ENCODE data around the gene LCN6.
A peak's percentile ranks its signal among the peaks of the same experiment; 100 is the strongest.
"Not testable (repeated sequence)": the region's sequence is repeated elsewhere in the genome, so short reads cannot be mapped to it uniquely, and the experiment has no call there.

The LCN6 gene

GRCh38 chr9:136787690-136788400 is 39.5 kb upstream of the LCN6 start:
- TF ChIP-seq, protein P1, sequence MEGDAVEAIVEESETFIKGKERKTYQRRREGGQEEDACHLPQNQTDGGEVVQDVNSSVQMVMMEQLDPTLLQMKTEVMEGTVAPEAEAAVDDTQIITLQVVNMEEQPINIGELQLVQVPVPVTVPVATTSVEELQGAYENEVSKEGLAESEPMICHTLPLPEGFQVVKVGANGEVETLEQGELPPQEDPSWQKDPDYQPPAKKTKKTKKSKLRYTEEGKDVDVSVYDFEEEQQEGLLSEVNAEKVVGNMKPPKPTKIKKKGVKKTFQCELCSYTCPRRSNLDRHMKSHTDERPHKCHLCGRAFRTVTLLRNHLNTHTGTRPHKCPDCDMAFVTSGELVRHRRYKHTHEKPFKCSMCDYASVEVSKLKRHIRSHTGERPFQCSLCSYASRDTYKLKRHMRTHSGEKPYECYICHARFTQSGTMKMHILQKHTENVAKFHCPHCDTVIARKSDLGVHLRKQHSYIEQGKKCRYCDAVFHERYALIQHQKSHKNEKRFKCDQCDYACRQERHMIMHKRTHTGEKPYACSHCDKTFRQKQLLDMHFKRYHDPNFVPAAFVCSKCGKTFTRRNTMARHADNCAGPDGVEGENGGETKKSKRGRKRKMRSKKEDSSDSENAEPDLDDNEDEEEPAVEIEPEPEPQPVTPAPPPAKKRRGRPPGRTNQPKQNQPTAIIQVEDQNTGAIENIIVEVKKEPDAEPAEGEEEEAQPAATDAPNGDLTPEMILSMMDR (IDR thresholded peaks at IDR 0.05; ENCODE audit: control extremely low read depth, extremely low read depth, low read depth, missing control alignments) = peak; percentile 86
- DNase-seq (ENCODE audit: extremely low spot score) = peak; percentile 69
- CTCF ChIA-PET = interaction anchor here (0.9 to 4.9 kb wide), 13 partner anchors 10 to 280 kb away, joined by 3 to 41 read pairs (median 5); partner anchors contain the start of genes AJM1, CLIC3, LCN8 and RABL6
- POLR2A ChIA-PET = no interaction called here

DNA sequence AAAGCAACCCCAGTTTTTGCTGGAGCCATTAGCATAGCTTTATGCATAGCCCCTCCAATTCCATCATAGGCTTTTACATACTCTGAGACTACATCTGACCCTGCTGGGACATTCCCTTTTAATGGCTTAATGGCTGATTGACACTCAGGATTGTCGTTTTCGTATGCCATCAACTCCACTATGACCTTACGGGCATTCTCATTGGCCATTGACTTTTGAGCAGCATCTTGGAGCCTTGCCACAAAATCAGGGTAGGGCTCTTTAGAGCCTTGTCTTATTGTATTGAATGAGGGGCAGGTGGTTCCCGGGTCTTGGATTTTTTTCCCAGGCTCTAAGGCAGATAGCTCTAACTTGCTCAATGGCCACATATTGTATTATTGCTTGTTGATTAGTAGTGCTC is 38.7 kb upstream of the LCN6 start:
- DNase-seq (ENCODE audit: extremely low spot score); POLR2A ChIA-PET: not testable (repeated sequence)
- CTCF ChIA-PET = interaction anchor here (0.9 to 4.9 kb wide), 13 partner anchors 9 to 281 kb away, joined by 3 to 41 read pairs (median 4); partner anchors contain the start of genes ABCA2, CLIC3 and RABL6

- POLR2A ChIA-PET = no interaction called here
- DNase-seq (ENCODE audit: extremely low spot score) = no peak
These were observed 38.1 kb upstream of the LCN6 start for GRCh38 chr9:136786451-136786850.

GRCh38 chr9:136785565-136786355 is 37.4 kb upstream of the LCN6 start:
- POLR2A ChIA-PET; DNase-seq (ENCODE audit: extremely low spot score): not testable (repeated sequence)
- CTCF ChIA-PET = interaction anchor here (0.8 to 4.9 kb wide), 13 partner anchors 8 to 282 kb away, joined by 3 to 41 read pairs (median 4); partner anchors contain the start of genes ABCA2 and NPDC1

More at GRCh38 chr9:136786451-136786850, 38.1 kb upstream of the LCN6 start:
- TF ChIP-seq, protein P1 (IDR thresholded peaks at IDR 0.05; ENCODE audit: control extremely low read depth, extremely low read depth, low read depth, missing control alignments) = no peak
- CTCF ChIA-PET = interaction anchor here (0.9 to 4.9 kb wide), 12 partner anchors 9 to 281 kb away, joined by 3 to 41 read pairs (median 4); partner anchors contain the start of genes ABCA2 and CLIC3

- DNase-seq (ENCODE audit: extremely low spot score) = no peak
- CTCF ChIA-PET = interaction anchor here (1.1 to 8.7 kb wide), 11 partner anchors 7 to 279 kb away, joined by 3 to 79 read pairs (median 5); partner anchors contain the start of genes ABCA2 and NPDC1
- POLR2A ChIA-PET = no interaction called here
- TF ChIP-seq, protein P1 (IDR thresholded peaks at IDR 0.05; ENCODE audit: control extremely low read depth, extremely low read depth, low read depth, missing control alignments) = no peak
These were observed 36.7 kb upstream of the LCN6 start for GRCh38 chr9:136784997-136785361.

GRCh38 chr9:136784249-136784996 is 36.1 kb upstream of the LCN6 start:
- DNase-seq (ENCODE audit: extremely low spot score) = no peak

More at GRCh38 chr9:136784249-136784996, 36.1 kb upstream of the LCN6 start:
- CTCF ChIA-PET = interaction anchor here (0.6 to 8.7 kb wide), 7 partner anchors 17 to 453 kb away, joined by 3 to 79 read pairs (median 3); partner anchors contain the start of gene NPDC1
- POLR2A ChIA-PET = no interaction called here
- TF ChIP-seq, protein P1 (IDR thresholded peaks at IDR 0.05; ENCODE audit: control extremely low read depth, extremely low read depth, low read depth, missing control alignments) = peak; percentile 5
